Measurements from ENCODE around the gene LUC7L. TPM values are rescaled to one million over a fixed set of nuclear protein-coding genes. Genes with fewer than 3 reads are reported as not detected.

The LUC7L gene
- polyA plus RNA-seq (2013, experiment 1 of 2) = 38.5 TPM
- polyA plus RNA-seq (2013, experiment 2 of 2) = 36.3 TPM

GRCh38 chr16:228852-229730 lies at the start of gene LUC7L:
TSS of gene LUC7L (minus strand) at chr16:229449. CDS start at chr16:229339, 110 bp downstream.
- Histone ChIP-seq H3K27me3 (ENCODE audit: control insufficient read depth in 1 of 2, insufficient read depth in 1 of 2, low read length in 2 of 2) (no peaks in the 10 kb centered on the region), H3K14ac (ENCODE audit: low read length in 2 of 2) (peak within 1 kb of the TSS in 1 of 2 experiments; percentile 97), H3K18ac (ENCODE audit: low read depth in 1 of 2, low read length in 2 of 2) (peak within 1 kb of the TSS; percentile 100), H3K79me1 (replicated peaks; ENCODE audit: low read length, poor library complexity, severe bottlenecking) (peaks cover 3% of the 10 kb centered on the region), H4K8ac (ENCODE audit: low read length) (peak within 1 kb of the TSS; percentile 100), H3K9ac (ENCODE audit: low read length) (peak within 1 kb of the TSS; percentile 98), H3K36me3 (ENCODE audit: control insufficient read depth in 1 of 2, insufficient read depth in 2 of 2, low read depth in 1 of 2, low read length in 2 of 2) (peaks cover 18 to 31% of the 10 kb centered on the region in 2 experiments), H3K23ac (ENCODE audit: low read length in 2 of 2) (peak within 1 kb of the TSS in 1 of 2 experiments; percentile 96), H3K9me3 (ENCODE audit: control insufficient read depth, low read length) (no peaks in the 10 kb centered on the region), H2AFZ (ENCODE audit: low read depth, low read length) (peak within 1 kb of the TSS; percentile 98), H4K91ac (ENCODE audit: low read length) (peak within 1 kb of the TSS; percentile 100), H3K4me2 (ENCODE audit: low read length, poor library complexity, severe bottlenecking) (peak within 1 kb of the TSS; percentile 75), H3K4ac (ENCODE audit: low read depth in 1 of 2, low read length in 2 of 2) (peak within 1 kb of the TSS; percentile 96 to 99), H2BK15ac (ENCODE audit: low read depth, poor library complexity, severe bottlenecking) (peak within 1 kb of the TSS; percentile 78), H2BK120ac (ENCODE audit: low read depth, low read length) (peak within 1 kb of the TSS; percentile 99), H3K4me3 (ENCODE audit: insufficient read depth in 1 of 2, low read depth in 1 of 2, low read length in 2 of 2) (peak within 1 kb of the TSS; percentile 90 to 99), H2AK5ac (ENCODE audit: low read length, severe bottlenecking) (peak within 1 kb of the TSS; percentile 53), H2BK12ac (ENCODE audit: low read length in 2 of 2) (peak within 1 kb of the TSS in 1 of 2 experiments; percentile 15), H3K4me1 (ENCODE audit: control insufficient read depth, insufficient read depth, low read depth, low read length) (peaks cover 3% of the 10 kb centered on the region), H2BK5ac (ENCODE audit: low read depth, low read length, poor library complexity, severe bottlenecking) (peak within 1 kb of the TSS; percentile 97), H3K27ac (ENCODE audit: low read length, poor library complexity, severe bottlenecking) (peak within 1 kb of the TSS; percentile 91)
- DNase-seq = peak; percentile 91
- WGBS = 4% methylated on average over 62 of the region's 88 CpGs

- no peak overlapping the region for H3K4me2 ChIP-seq (ENCODE audit: low read length, poor library complexity, severe bottlenecking)
- no peak overlapping the region for H3K4ac ChIP-seq (ENCODE audit: low read depth in 1 of 2, low read length in 2 of 2)
- H2BK15ac ChIP-seq (ENCODE audit: low read depth, poor library complexity, severe bottlenecking) = no peak overlapping the region
- no peak overlapping the region for H2BK5ac ChIP-seq (ENCODE audit: low read depth, low read length, poor library complexity, severe bottlenecking)
- DNase-seq = peak; percentile 37
- H3K9ac ChIP-seq (ENCODE audit: low read length) = no peak overlapping the region
- H3K23ac ChIP-seq (ENCODE audit: low read length in 2 of 2) = no peak overlapping the region
- no peaks in the 10 kb centered on the region for H3K36me3 ChIP-seq (ENCODE audit: control insufficient read depth in 1 of 2, insufficient read depth in 2 of 2, low read depth in 1 of 2, low read length in 2 of 2)
- H3K14ac ChIP-seq (ENCODE audit: low read length in 2 of 2) = no peak overlapping the region
- peak overlapping the region; percentile 21 for H4K91ac ChIP-seq (ENCODE audit: low read length)
- no peak overlapping the region for H2AFZ ChIP-seq (ENCODE audit: low read depth, low read length)
- H3K27me3 ChIP-seq (ENCODE audit: control insufficient read depth in 1 of 2, insufficient read depth in 1 of 2, low read length in 2 of 2) = peaks cover 47 to 51% of the 10 kb centered on the region in 2 experiments
- 73% methylated on average over 6 of the region's 6 CpGs for WGBS
- no peak overlapping the region for H3K27ac ChIP-seq (ENCODE audit: low read length, poor library complexity, severe bottlenecking)
- H2BK120ac ChIP-seq (ENCODE audit: low read depth, low read length) = no peak overlapping the region
- H3K18ac ChIP-seq (ENCODE audit: low read depth in 1 of 2, low read length in 2 of 2) = no peak overlapping the region
- H2BK12ac ChIP-seq (ENCODE audit: low read length in 2 of 2) = no peak overlapping the region
- H3K4me3 ChIP-seq (ENCODE audit: insufficient read depth in 1 of 2, low read depth in 1 of 2, low read length in 2 of 2) = peak overlapping the region in 1 of 2 experiments; percentile 18
- H2AK5ac ChIP-seq (ENCODE audit: low read length, severe bottlenecking) = no peak overlapping the region
- peaks cover 22% of the 10 kb centered on the region for H3K4me1 ChIP-seq (ENCODE audit: control insufficient read depth, insufficient read depth, low read depth, low read length)
- no peaks in the 10 kb centered on the region for H3K9me3 ChIP-seq (ENCODE audit: control insufficient read depth, low read length)
- no peak overlapping the region for H4K8ac ChIP-seq (ENCODE audit: low read length)
- H3K79me1 ChIP-seq (replicated peaks; ENCODE audit: low read length, poor library complexity, severe bottlenecking) = no peaks in the 10 kb centered on the region
Observed at GRCh38 chr16:278863-279366, 49.7 kb upstream of the LUC7L start.

GRCh38 chr16:276426-277077 lies 47.3 kb upstream of the LUC7L start:
- no peaks in the 10 kb centered on the region for H3K36me3 ChIP-seq (ENCODE audit: control insufficient read depth in 1 of 2, insufficient read depth in 2 of 2, low read depth in 1 of 2, low read length in 2 of 2)
- H3K27me3 ChIP-seq (ENCODE audit: control insufficient read depth in 1 of 2, insufficient read depth in 1 of 2, low read length in 2 of 2) = peaks cover 40 to 54% of the 10 kb centered on the region in 2 experiments
- H3K18ac ChIP-seq (ENCODE audit: low read depth in 1 of 2, low read length in 2 of 2) = no peak overlapping the region
- no peak overlapping the region for H4K8ac ChIP-seq (ENCODE audit: low read length)
- H2BK12ac ChIP-seq (ENCODE audit: low read length in 2 of 2) = no peak overlapping the region
- no peak overlapping the region for H3K23ac ChIP-seq (ENCODE audit: low read length in 2 of 2)
- no peak overlapping the region for H2AK5ac ChIP-seq (ENCODE audit: low read length, severe bottlenecking)
- no peak overlapping the region for H3K14ac ChIP-seq (ENCODE audit: low read length in 2 of 2)
- H4K91ac ChIP-seq (ENCODE audit: low read length) = no peak overlapping the region
- no peaks in the 10 kb centered on the region for H3K9me3 ChIP-seq (ENCODE audit: control insufficient read depth, low read length)
- no peak overlapping the region for H3K27ac ChIP-seq (ENCODE audit: low read length, poor library complexity, severe bottlenecking)
- H2AFZ ChIP-seq (ENCODE audit: low read depth, low read length) = no peak overlapping the region
- no peak overlapping the region for H3K4me3 ChIP-seq (ENCODE audit: insufficient read depth in 1 of 2, low read depth in 1 of 2, low read length in 2 of 2)
- WGBS = 86% methylated on average over 20 of the region's 20 CpGs
- H3K9ac ChIP-seq (ENCODE audit: low read length) = no peak overlapping the region
- H2BK15ac ChIP-seq (ENCODE audit: low read depth, poor library complexity, severe bottlenecking) = no peak overlapping the region
- no peak overlapping the region for H3K4ac ChIP-seq (ENCODE audit: low read depth in 1 of 2, low read length in 2 of 2)
- peaks cover 23% of the 10 kb centered on the region for H3K4me1 ChIP-seq (ENCODE audit: control insufficient read depth, insufficient read depth, low read depth, low read length)
- no peak overlapping the region for H2BK120ac ChIP-seq (ENCODE audit: low read depth, low read length)
- H3K4me2 ChIP-seq (ENCODE audit: low read length, poor library complexity, severe bottlenecking) = no peak overlapping the region
- DNase-seq = no peak
- no peaks in the 10 kb centered on the region for H3K79me1 ChIP-seq (replicated peaks; ENCODE audit: low read length, poor library complexity, severe bottlenecking)
- H2BK5ac ChIP-seq (ENCODE audit: low read depth, low read length, poor library complexity, severe bottlenecking) = no peak overlapping the region

All from mesenchymal stem cell (in vitro differentiated cells and primary cell).